Endothelial cell (in vitro differentiated cells): Measurements from ENCODE around the gene PTGR1. TPM values are rescaled to one million over a fixed set of nuclear protein-coding genes. Genes with fewer than 3 reads are reported as not detected.
A peak's percentile ranks its signal among the peaks of the same experiment; 100 is the strongest.

Experiments
- DNase-seq: peaks from one replicate; pipeline ENCODE4 v3.0.0; 2021; ENCODE audit warnings: low spot score
- H3K27ac Mint-ChIP-seq: one replicate; pipeline ENCODE4 v1.8.0; 2021; ENCODE audit warnings: mixed read lengths, inconsistent platforms; ENCODE audit not compliant: unreplicated experiment
- H3K27me3 Mint-ChIP-seq: one replicate; pipeline ENCODE4 v1.8.0; 2021; ENCODE audit warnings: mild to moderate bottlenecking, moderate library complexity, mixed read lengths, inconsistent platforms; ENCODE audit not compliant: unreplicated experiment
- H3K36me3 Mint-ChIP-seq: one replicate; pipeline ENCODE4 v1.8.0; 2021; ENCODE audit warnings: mild to moderate bottlenecking, low read depth, mixed read lengths, inconsistent platforms; ENCODE audit not compliant: unreplicated experiment
- H3K4me1 Mint-ChIP-seq: one replicate; pipeline ENCODE4 v1.8.0; 2021; ENCODE audit warnings: mild to moderate bottlenecking, mixed read lengths, inconsistent platforms; ENCODE audit not compliant: unreplicated experiment
- H3K4me3 Mint-ChIP-seq: one replicate; pipeline ENCODE4 v1.8.0; 2021; ENCODE audit warnings: mild to moderate bottlenecking, mixed read lengths, inconsistent platforms; ENCODE audit not compliant: unreplicated experiment
- H3K9me3 Mint-ChIP-seq: one replicate; pipeline ENCODE4 v1.8.0; 2021; ENCODE audit warnings: mixed read lengths, inconsistent platforms; ENCODE audit not compliant: unreplicated experiment
- CTCF ChIP-seq: fragments of 200-600 bp; sonication (generic); IDR thresholded peaks from one replicate; pipeline ENCODE4 v1.5.0; 2021; ENCODE audit warnings: antibody characterized with exemption; ENCODE audit not compliant: unreplicated experiment
- long read RNA-seq: library from polyadenylated mRNA; unstranded; transcript quantifications from one replicate; pipeline ENCODE4 v2.0.0, GENCODE V29; 2020; ENCODE audit not compliant: unreplicated experiment
- total RNA-seq: library from RNA; stranded (reverse); fragmentation: NEBNext Ultra II Directional; extraction: Animal tissue kit (Norgen Biotek cat#: 25700); gene quantifications from one replicate; pipeline ENCODE4 v1.2.1, GENCODE V29; 2021; ENCODE audit not compliant: unreplicated experiment

Gene PTGR1
- total RNA-seq: 45.7 TPM
- long read RNA-seq, transcript PTGR1-201 (10 exons, 1,223 nt): minor isoform, 19 of 58 reads
- long read RNA-seq, transcript PTGR1-205 (10 exons, 1,407 nt): major isoform, 26 of 58 reads
- long read RNA-seq, partial matches to known transcripts: 0 of 58 reads
- long read RNA-seq, other reads (novel, unspliced or antisense): 8 of 58 reads

- Mint-ChIP-seq H3K9me3 (no peaks in the 10 kb centered on the region), H3K36me3 (peaks cover 6% of the 10 kb centered on the region), H3K27me3 (peaks cover 5% of the 10 kb centered on the region), H3K4me3 (peak within 1 kb of the TSS; percentile 99), H3K27ac (peak within 1 kb of the TSS; percentile 52), H3K4me1 (peaks cover 16% of the 10 kb centered on the region)
- no peak for TF ChIP-seq CTCF
- peak; percentile 65 for DNase-seq
Observed at GRCh38 chr9:111599092-111599954, at the start of gene PTGR1. TSS of gene PTGR1 (minus strand) at chr9:111599647. CDS start at chr9:111597422, 2,225 bp downstream.

- H3K9me3 Mint-ChIP-seq: no peaks in the 10 kb centered on the region
- no peaks in the 10 kb centered on the region for H3K27me3 Mint-ChIP-seq
- H3K4me3 Mint-ChIP-seq: no peak overlapping the region
Observed at GRCh38 chr9:111649016-111649415, 49.6 kb upstream of the PTGR1 start.

GRCh38 chr9:111648066-111648465 is 48.6 kb upstream of the PTGR1 start:
- Mint-ChIP-seq H3K27me3 (no peaks in the 10 kb centered on the region), H3K9me3 (no peaks in the 10 kb centered on the region), H3K36me3 (peaks cover 4% of the 10 kb centered on the region), H3K27ac (no peak overlapping the region), H3K4me3 (no peak overlapping the region), H3K4me1 (no peaks in the 10 kb centered on the region)
- DNase-seq: no peak
- TF ChIP-seq CTCF: no peak

More at GRCh38 chr9:111649016-111649415, 49.6 kb upstream of the PTGR1 start:
- no peak for TF ChIP-seq CTCF
- H3K36me3 Mint-ChIP-seq: peaks cover 4% of the 10 kb centered on the region
- no peak for DNase-seq
- H3K27ac Mint-ChIP-seq: no peak overlapping the region
- no peaks in the 10 kb centered on the region for H3K4me1 Mint-ChIP-seq

GRCh38 chr9:111646417-111646816 is 47.0 kb upstream of the PTGR1 start:
- no peaks in the 10 kb centered on the region for H3K27me3 Mint-ChIP-seq
- H3K4me1 Mint-ChIP-seq: no peaks in the 10 kb centered on the region
- DNase-seq: no peak
- TF ChIP-seq CTCF: no peak
- no peaks in the 10 kb centered on the region for H3K9me3 Mint-ChIP-seq
- H3K36me3 Mint-ChIP-seq: peaks cover 7% of the 10 kb centered on the region
- H3K4me3 Mint-ChIP-seq: no peak overlapping the region
- H3K27ac Mint-ChIP-seq: no peak overlapping the region

- Mint-ChIP-seq H3K4me1 (no peaks in the 10 kb centered on the region), H3K27me3 (no peaks in the 10 kb centered on the region), H3K4me3 (no peak overlapping the region), H3K9me3 (no peaks in the 10 kb centered on the region), H3K27ac (no peak overlapping the region), H3K36me3 (peaks cover 7% of the 10 kb centered on the region)
- DNase-seq: no peak
- no peak for TF ChIP-seq CTCF
Observed at GRCh38 chr9:111645806-111646205, 46.4 kb upstream of the PTGR1 start.
